NB4 (cell line): ENCODE results near the gene RHOH.

Experiments
- DNase-seq: peaks from one replicate; pipeline ENCODE4 v3.0.0; 2010; ENCODE audit warnings: low read depth
- H3K4me3 ChIP-seq: one replicate; pipeline ENCODE4 v1.5.1; 2011; ENCODE audit warnings: mild to moderate bottlenecking, low read depth, low read length, moderate library complexity
- MYC ChIP-seq: IDR thresholded peaks from 2 replicates; pipeline ENCODE4 v1.6.1; 2011; ENCODE audit warnings: low read depth, low read length
- POLR2A ChIP-seq: IDR thresholded peaks from 2 replicates; pipeline ENCODE4 v1.6.1; 2011; ENCODE audit warnings: mild to moderate bottlenecking; ENCODE audit not compliant: insufficient read length; ENCODE audit errors: extremely low read depth
- TF ChIP-seq, protein P1 (sequence below): IDR thresholded peaks from one replicate; pipeline ENCODE4 v1.5.1; 2012; ENCODE audit warnings: low read depth, low read length
- TF ChIP-seq, protein P2 (sequence below): IDR thresholded peaks from 2 replicates; pipeline ENCODE4 v1.6.1; 2011; ENCODE audit warnings: low read depth, low read length

The RHOH gene

DNA sequence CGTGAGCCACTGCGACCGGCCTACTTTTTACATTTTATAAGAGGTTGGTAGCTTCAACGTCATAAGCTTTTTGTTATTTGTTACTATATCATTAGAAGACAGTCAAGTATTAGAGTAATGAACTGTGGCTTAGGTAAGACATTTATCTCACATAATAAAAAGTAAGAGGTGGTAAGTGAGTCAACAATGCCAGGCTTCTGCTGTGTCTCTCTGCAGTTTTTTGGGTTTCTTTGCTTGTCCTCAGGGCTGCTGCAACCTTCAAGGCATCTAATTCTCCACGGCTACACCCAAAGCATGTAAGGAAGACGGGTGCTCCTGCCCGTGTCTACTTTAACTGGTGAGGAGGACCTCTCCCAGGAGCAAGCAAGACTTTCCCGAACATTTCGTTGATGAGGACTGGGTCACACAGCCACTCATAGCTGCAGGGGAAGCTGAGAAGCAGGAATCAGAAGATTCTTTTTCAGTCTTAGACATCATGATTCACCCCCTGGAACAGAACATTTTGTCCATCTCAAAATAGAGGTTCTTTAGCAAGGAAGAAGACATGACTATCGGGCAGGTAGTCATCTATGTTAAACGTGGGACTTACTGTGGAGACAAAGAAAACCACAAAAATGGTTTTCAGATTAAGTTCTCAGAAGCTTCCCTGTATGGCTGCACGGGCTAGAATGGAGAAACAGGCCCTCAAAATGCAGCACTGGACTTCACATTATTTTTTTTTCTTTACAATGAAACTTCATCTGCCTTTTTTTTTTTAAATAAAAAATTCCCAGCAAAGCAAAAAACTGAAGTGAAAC lies 13.0 kb upstream of the RHOH start:
- DNase-seq = no peak
- TF ChIP-seq, protein P1, sequence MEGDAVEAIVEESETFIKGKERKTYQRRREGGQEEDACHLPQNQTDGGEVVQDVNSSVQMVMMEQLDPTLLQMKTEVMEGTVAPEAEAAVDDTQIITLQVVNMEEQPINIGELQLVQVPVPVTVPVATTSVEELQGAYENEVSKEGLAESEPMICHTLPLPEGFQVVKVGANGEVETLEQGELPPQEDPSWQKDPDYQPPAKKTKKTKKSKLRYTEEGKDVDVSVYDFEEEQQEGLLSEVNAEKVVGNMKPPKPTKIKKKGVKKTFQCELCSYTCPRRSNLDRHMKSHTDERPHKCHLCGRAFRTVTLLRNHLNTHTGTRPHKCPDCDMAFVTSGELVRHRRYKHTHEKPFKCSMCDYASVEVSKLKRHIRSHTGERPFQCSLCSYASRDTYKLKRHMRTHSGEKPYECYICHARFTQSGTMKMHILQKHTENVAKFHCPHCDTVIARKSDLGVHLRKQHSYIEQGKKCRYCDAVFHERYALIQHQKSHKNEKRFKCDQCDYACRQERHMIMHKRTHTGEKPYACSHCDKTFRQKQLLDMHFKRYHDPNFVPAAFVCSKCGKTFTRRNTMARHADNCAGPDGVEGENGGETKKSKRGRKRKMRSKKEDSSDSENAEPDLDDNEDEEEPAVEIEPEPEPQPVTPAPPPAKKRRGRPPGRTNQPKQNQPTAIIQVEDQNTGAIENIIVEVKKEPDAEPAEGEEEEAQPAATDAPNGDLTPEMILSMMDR = no peak
- TF ChIP-seq, protein P2, sequence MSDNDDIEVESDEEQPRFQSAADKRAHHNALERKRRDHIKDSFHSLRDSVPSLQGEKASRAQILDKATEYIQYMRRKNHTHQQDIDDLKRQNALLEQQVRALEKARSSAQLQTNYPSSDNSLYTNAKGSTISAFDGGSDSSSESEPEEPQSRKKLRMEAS = no peak
- TF ChIP-seq MYC = no peak
- no peak for TF ChIP-seq POLR2A
- H3K4me3 ChIP-seq = no peak overlapping the region

DNA sequence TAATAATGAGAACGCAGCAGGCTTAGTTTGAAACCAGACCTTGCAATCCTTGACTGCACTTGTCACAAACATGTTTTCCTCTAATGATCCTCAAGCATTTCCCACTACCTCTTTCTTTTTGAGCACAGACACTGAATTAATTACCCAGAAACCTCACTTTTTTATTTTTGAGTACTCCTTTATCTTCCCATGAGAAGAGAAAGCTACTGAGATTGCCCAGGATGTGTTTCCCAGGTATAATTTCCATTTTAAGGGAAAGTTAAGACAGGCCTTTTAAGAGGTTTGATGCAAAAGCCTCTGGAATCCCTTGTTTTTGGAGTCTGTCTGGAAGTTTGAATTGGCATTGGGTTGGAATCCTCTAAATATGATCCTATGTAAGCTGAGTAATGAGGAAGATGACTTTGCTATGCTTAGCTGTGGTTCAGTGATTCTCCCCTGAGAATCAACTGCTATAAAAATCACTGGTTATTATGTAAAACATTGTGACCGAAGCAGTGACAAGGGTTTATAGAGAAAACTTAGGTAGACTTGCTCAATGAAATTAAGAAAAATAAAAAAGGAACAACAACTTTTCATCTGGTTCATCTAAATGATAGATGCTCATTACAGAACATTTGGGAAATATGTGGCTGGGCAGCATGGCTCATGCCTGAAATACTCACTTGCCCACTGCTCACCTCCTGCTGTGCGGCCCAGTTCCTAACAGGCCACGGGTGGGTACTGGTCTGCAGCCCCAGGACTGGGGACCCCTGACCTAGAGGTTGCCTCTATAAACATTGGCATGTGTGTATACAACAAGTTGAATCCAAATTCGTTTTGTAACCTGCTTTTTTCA lies 10.8 kb upstream of the RHOH start:
- no peak for TF ChIP-seq MYC
- DNase-seq = peak; percentile 81
- no peak overlapping the region for H3K4me3 ChIP-seq

DNA sequence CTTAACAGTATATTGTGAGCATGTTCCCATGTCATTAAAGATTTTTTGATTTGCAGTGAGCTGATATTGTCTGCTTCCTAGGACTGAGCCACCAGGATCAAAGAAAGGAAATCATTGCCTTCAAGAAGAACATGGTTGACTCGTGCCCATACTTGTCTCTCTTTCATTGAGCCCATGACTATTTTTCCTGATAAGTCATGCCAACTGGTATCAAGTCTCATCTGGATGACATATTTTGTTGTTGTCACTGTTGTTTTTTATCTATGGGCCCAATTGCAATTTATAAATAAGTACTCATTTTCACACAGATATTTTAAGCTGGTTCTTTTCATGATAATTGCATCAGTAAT lies 10.2 kb upstream of the RHOH start:
- TF ChIP-seq MYC = no peak
- TF ChIP-seq POLR2A = no peak
- TF ChIP-seq, protein P1 = no peak
- TF ChIP-seq, protein P2 = no peak
- DNase-seq = no peak
- no peak overlapping the region for H3K4me3 ChIP-seq

DNA sequence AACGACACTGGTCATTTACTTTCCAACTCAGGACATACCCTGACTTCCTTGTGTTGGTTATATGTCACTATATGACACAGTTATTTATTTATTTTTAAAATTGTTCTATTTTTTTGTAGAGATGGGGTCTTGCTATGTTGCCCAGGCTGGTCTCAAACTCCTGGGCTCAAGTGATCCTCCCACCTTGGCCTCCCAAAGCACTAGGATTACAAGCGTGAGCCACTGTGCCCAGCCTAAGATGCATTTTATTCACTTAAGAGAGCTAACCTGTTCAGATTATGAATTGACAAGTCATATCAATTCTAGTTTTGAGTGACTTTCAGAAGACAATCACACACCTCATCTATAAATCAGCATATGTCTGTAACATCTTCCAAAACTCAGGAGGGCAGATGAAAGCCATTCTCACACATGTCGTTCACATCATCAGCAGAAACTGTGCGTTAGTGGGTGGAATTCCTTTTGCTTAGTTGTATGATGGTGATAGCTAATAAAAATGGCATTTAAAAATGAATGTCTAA lies 9.4 kb upstream of the RHOH start:
- TF ChIP-seq, protein P2 = no peak
- TF ChIP-seq, protein P1 = no peak
- no peak for TF ChIP-seq POLR2A
- no peak for TF ChIP-seq MYC
- H3K4me3 ChIP-seq = no peak overlapping the region
- no peak for DNase-seq

DNA sequence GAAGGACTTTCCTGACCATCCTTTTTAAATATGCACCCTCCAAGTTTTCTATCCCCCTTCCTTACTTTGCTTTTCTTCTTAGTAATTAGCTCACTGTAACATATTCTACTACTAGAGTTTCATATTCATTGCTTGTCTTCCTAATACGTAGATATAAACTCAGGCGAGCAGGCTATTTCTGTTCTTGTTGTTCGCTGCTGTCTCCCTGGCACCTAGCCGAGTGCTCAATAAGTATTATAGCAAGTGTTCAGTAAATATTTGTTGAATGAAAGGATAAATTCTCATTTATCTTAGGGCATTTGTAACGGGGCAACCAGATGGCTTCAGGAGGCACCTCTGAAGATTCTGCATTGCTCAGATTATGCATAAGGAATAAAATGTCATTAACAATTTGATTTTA lies 6.8 kb upstream of the RHOH start:
- no peak overlapping the region for H3K4me3 ChIP-seq
- DNase-seq = no peak
- TF ChIP-seq, protein P1 = no peak
- TF ChIP-seq POLR2A (no peak), MYC (no peak)
- TF ChIP-seq, protein P2 = no peak

DNA sequence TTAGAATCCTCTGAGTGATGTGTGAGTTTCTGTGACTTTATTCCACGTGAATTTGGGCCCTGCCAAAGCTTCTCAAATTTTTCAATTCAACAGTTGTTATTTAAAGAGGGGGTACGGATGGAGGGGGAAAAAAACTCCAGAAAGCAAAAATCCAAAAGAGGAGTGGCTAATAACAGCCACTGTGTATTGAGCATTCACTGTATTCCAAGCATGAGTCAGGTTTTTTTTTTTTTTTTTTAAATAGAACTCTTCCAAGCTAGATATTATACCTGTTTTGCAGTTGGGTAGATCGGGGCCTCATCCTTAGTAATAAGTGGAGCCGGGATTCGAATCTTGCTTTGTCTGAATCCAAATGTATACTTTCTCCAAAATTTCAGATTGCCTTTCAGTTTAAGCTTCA lies 6.4 kb upstream of the RHOH start:
- TF ChIP-seq, protein P2 = no peak
- no peak for DNase-seq
- H3K4me3 ChIP-seq = no peak overlapping the region
